Calu3 (cell line): ENCODE measurements around the gene BCL11A. TPM values are rescaled to one million over a fixed set of nuclear protein-coding genes. Genes with fewer than 3 reads are reported as not detected.

Source experiments
- BruUV-seq: library from RNA; stranded (reverse); fragments of 400-500 nt; replicated peaks from 2 replicates; lab custom pipeline; 2021; lab: Mats Ljungman, UMichigan
- CTCF ChIA-PET: fragments of 300-600 bp; sonication (Branson Sonifier 250); formaldehyde crosslinking; loops from one replicate; lab custom pipeline; 2022; ENCODE audit warnings: antibody characterized with exemption; lab: Charles Lee
- DNase-seq: peaks from one replicate; pipeline ENCODE4 v3.0.0; 2022
- H3K27ac Mint-ChIP-seq: one replicate; pipeline ENCODE4 v1.8.0; 2022; ENCODE audit warnings: mixed read lengths; ENCODE audit not compliant: unreplicated experiment
- H3K27me3 Mint-ChIP-seq: one replicate; pipeline ENCODE4 v1.8.0; 2022; ENCODE audit warnings: mixed read lengths; ENCODE audit not compliant: unreplicated experiment
- H3K36me3 Mint-ChIP-seq: one replicate; pipeline ENCODE4 v1.8.0; 2022; ENCODE audit warnings: mild to moderate bottlenecking, moderate library complexity, mixed read lengths; ENCODE audit not compliant: insufficient read depth, unreplicated experiment
- H3K4me1 Mint-ChIP-seq: one replicate; pipeline ENCODE4 v1.8.0; 2022; ENCODE audit warnings: mild to moderate bottlenecking, low read depth, mixed read lengths; ENCODE audit not compliant: unreplicated experiment
- H3K4me3 Mint-ChIP-seq: one replicate; pipeline ENCODE4 v1.8.0; 2022; ENCODE audit warnings: mild to moderate bottlenecking, low read depth, moderate library complexity, mixed read lengths; ENCODE audit not compliant: unreplicated experiment
- H3K9me3 Mint-ChIP-seq: one replicate; pipeline ENCODE4 v1.8.0; 2022; ENCODE audit warnings: low read depth, mixed read lengths; ENCODE audit not compliant: unreplicated experiment
- intact Hi-C: fragments of 100-400 bp; cut with micrococcal nuclease; formaldehyde crosslinking; loops from one replicate; pipeline ENCODE4 v1.10.0; 2022; ENCODE audit not compliant: unreplicated experiment
- total RNA-seq: library from RNA; stranded (reverse); gene quantifications from 2 replicates; pipeline ENCODE4 v1.2.3, GENCODE V29; 2022
- TF ChIP-seq, protein P1 (sequence below): fragments of 200-600 bp; IDR thresholded peaks from one replicate; pipeline ENCODE4 v1.8.0; 2022; ENCODE audit warnings: antibody characterized with exemption; ENCODE audit not compliant: unreplicated experiment

Gene BCL11A
- total RNA-seq, 1 experiment from 2014 or later = 8.5 TPM

DNA sequence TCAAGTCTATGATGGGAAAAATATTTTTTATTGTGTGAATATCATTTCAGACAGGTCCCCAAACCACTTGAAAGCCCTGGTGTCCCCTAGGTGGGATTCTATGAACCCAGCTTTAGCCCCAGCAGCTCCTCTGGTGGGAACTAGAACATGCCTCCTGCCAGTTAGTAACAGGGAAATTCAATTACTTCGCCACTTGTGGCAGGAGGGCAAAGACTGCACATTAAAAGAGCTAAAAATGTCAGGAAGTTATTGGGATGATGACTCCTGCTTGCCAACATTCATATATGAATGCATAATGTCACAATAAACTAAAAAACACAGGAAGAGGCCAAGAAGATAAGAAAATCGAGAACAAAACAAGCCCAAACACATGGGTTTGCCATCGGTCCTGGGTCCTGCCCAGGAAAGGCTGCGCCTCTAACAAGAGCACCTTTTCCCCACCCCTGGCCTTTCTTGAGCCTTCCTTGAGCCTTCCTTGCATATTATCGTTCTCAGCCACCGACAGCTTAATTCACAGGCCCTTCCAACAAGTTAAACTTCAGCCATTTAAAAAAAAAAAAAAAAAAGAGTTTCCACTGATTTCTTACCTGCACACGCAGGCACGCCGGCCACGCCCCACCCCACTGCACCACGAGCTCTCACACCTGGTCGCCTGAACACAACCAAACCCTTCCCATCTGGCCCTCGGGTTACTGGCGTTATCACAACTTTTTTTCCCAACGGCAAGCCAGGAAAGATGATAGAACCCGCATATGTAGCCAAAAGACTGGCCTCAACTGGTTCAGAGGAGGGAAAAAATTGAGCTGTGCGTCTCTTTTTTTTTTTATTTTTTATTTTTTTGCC lies 23.4 kb downstream of the BCL11A start:
- Mint-ChIP-seq H3K27ac (peak overlapping the region; percentile 32), H3K9me3 (no peaks in the 10 kb centered on the region)
- CTCF ChIA-PET = interaction anchor here (0.6 to 1.0 kb wide), 4 partner anchors 20 to 362 kb away, joined by 4 to 7 read pairs (median 5); no protein-coding TSS in a partner anchor

DNA sequence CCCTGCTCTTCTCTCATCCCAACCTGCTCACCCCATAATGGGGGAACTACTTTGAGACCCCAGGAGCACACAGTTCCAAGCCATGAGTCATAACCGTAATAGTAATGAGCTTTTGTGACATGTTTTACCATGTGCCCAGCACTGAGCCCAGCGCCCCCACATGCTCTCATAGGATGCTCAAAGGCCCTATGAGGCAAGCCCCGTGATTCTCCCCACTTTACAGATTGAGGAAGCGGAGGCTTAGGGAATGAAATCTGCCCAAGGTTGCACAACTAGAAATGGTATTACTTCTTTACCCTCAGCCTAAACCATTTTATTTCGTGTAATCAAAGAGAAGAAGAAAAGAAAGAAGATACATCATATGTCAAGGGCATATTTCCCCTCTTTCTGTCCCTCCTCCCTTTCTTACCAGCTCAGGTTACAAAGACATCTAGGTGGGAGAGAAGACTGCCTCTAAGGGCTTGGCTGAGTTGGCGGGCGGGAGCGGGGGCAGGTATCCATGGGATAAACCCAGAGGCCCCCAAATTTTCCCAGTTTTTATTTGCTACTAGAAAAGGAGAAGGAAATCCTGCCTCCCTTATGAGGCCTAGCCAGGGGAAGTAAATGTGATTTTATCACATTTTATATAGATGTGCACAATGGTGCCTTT lies 24.2 kb downstream of the BCL11A start:
- DNase-seq = no peak
- H3K27me3 Mint-ChIP-seq = peaks cover 67% of the 10 kb centered on the region
- peaks cover 6% of the 10 kb centered on the region for H3K36me3 Mint-ChIP-seq
- no TSS peak for BruUV-seq
- TF ChIP-seq, protein P1, sequence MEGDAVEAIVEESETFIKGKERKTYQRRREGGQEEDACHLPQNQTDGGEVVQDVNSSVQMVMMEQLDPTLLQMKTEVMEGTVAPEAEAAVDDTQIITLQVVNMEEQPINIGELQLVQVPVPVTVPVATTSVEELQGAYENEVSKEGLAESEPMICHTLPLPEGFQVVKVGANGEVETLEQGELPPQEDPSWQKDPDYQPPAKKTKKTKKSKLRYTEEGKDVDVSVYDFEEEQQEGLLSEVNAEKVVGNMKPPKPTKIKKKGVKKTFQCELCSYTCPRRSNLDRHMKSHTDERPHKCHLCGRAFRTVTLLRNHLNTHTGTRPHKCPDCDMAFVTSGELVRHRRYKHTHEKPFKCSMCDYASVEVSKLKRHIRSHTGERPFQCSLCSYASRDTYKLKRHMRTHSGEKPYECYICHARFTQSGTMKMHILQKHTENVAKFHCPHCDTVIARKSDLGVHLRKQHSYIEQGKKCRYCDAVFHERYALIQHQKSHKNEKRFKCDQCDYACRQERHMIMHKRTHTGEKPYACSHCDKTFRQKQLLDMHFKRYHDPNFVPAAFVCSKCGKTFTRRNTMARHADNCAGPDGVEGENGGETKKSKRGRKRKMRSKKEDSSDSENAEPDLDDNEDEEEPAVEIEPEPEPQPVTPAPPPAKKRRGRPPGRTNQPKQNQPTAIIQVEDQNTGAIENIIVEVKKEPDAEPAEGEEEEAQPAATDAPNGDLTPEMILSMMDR = no peak
- CTCF ChIA-PET = no interaction called here
- H3K4me3 Mint-ChIP-seq = no peak overlapping the region
- no peaks in the 10 kb centered on the region for H3K9me3 Mint-ChIP-seq
- H3K4me1 Mint-ChIP-seq = peaks cover 38% of the 10 kb centered on the region
- intact Hi-C loops = no loop called here
- H3K27ac Mint-ChIP-seq = no peak overlapping the region

More for the DNA sequence above, 23.4 kb downstream of the BCL11A start:
- H3K36me3 Mint-ChIP-seq = peaks cover 6% of the 10 kb centered on the region
- peaks cover 74% of the 10 kb centered on the region for H3K27me3 Mint-ChIP-seq
- intact Hi-C loops = loop anchor here (2.0 kb wide), 1 partner anchor 47 kb away; no protein-coding TSS in a partner anchor
- peaks cover 38% of the 10 kb centered on the region for H3K4me1 Mint-ChIP-seq
- peak; percentile 26 for DNase-seq
- TF ChIP-seq, protein P1 = no peak
- BruUV-seq = no TSS peak
- peak overlapping the region; percentile 55 for H3K4me3 Mint-ChIP-seq

DNA sequence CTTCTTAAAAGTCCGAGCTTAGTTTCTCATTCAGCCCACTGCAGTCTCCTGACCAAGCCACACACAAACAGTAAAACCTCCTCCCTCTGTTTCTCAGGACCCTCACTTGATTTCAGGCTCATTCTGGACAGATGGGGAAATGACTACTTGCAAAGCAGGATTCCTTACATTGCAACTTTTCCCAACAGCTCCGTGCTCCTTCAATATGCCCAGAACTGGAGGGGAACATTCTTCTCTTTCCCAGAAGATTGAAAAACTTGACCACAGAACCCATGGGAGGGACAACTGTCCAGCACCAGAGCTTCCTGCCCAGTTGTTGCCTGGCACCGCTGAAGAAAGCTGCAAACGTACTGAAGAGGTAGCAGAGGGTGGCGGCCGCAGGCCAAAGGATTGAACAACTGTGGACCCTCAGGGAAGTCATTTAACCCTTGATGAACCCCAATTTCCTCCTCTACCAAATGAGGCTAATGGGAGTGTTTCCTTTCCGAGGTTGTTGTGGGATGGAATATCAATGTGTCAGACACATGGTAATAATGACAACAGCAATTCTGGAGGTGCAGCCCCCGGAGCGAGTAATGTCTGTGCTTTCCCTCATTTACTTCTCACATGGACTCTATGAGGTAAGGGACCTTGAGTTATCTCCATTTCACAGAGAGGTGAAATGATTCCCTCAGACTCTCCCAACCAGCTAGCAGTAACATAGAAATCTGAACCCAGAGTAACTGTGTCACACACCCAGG lies 25.0 kb downstream of the BCL11A start:
- Mint-ChIP-seq H3K36me3 (peaks cover 6% of the 10 kb centered on the region), H3K9me3 (no peaks in the 10 kb centered on the region), H3K4me1 (peaks cover 38% of the 10 kb centered on the region), H3K4me3 (no peak overlapping the region), H3K27ac (no peak overlapping the region), H3K27me3 (peaks cover 59% of the 10 kb centered on the region)
- no peak for DNase-seq
- intact Hi-C loops = no loop called here
- TF ChIP-seq, protein P1 = no peak
- CTCF ChIA-PET = no interaction called here
- BruUV-seq = no TSS peak

DNA sequence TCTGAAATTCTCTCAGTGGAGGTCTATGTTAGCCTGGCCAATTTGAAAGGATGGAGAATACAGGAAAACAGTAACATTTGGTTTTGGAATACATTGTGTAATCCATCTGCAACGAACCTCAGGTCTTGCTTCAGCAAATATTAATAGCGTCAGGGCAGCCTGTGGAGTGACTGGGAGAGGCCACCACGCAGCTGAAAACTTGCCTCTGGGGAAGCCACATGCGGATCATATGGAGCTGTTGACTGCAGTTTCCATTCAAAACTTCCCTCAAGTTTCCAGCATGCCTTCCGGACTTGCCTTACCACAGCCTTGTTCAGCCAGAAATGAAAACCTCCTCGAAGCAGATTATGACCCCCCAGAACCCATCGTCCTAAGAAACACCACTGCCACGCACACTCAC lies 25.7 kb downstream of the BCL11A start:
- Mint-ChIP-seq H3K4me1 (peaks cover 33% of the 10 kb centered on the region), H3K36me3 (peaks cover 6% of the 10 kb centered on the region), H3K27ac (no peak overlapping the region), H3K27me3 (peaks cover 56% of the 10 kb centered on the region), H3K9me3 (no peaks in the 10 kb centered on the region), H3K4me3 (no peak overlapping the region)
- no peak for DNase-seq
- intact Hi-C loops = no loop called here
- no TSS peak for BruUV-seq
- CTCF ChIA-PET = no interaction called here
- TF ChIP-seq, protein P1 = no peak
